NCI-H1930 (cell line): ENCODE data around the gene OR4B1.
"Not testable (repeated sequence)": the region's sequence is repeated elsewhere in the genome, so short reads cannot be mapped to it uniquely, and the experiment has no call there.

Source experiments
- DNase-seq, 2 experiments: peaks; one replicate each; lab custom pipeline; 2025; lab: John Stamatoyannopoulos, UW

The OR4B1 gene, protein sequence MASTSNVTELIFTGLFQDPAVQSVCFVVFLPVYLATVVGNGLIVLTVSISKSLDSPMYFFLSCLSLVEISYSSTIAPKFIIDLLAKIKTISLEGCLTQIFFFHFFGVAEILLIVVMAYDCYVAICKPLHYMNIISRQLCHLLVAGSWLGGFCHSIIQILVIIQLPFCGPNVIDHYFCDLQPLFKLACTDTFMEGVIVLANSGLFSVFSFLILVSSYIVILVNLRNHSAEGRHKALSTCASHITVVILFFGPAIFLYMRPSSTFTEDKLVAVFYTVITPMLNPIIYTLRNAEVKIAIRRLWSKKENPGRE

DNA sequence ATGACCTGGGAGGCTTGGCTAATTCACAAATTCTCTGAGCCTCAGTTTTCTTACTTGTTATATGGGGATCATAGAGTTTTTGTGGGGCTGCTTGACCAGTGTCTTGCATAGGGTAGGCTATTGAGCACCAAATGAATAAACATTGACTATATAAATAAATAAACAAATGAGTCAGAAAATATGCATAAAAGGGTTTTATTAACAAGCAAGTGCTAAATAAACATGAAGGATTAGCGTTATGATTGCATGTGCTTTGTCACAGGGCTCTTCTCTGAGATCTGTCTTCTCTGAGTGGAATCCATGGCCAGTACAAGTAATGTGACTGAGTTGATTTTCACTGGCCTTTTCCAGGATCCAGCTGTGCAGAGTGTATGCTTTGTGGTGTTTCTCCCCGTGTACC is at the start of gene OR4B1:
Gene OR4B1, plus strand, starts transcription at position 301 of the 400 bp plus-strand sequence. Its CDS starts 0 bp downstream, at position 301.
- DNase-seq: no peak

GRCh38 chr11:48167380-48167779 is 49.2 kb upstream of the OR4B1 start:
- no peak for DNase-seq

- no peak for DNase-seq
Observed at GRCh38 chr11:48168815-48169214, 47.8 kb upstream of the OR4B1 start.

- DNase-seq: no peak
Observed at GRCh38 chr11:48169259-48169658, 47.4 kb upstream of the OR4B1 start.

GRCh38 chr11:48169717-48170116 is 46.9 kb upstream of the OR4B1 start:
- no peak for DNase-seq

GRCh38 chr11:48170241-48171233 is 46.1 kb upstream of the OR4B1 start:
- DNase-seq: no peak

- peak; percentile 41 to 68 for DNase-seq
Observed at GRCh38 chr11:48172818-48173609, 43.6 kb upstream of the OR4B1 start.

DNA sequence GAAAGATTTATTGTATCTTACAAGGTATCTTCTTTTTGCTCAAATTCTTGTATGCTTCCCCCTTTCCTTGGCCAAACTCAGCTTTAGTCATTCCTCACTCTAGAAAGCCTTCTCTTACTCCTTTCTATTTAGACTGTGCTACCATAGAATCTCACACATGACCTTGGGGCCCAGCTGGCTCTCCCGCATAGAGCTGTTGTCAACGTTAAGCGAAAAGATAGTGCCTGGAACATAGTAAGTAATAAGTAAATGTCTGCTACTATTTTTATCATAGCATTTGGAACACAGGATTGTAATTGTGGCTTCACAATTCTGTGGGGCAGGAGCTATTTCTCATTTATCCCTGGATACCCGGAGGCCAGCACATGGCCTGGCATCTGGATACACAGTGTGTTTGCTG is 38.9 kb upstream of the OR4B1 start:
- DNase-seq: no peak

DNA sequence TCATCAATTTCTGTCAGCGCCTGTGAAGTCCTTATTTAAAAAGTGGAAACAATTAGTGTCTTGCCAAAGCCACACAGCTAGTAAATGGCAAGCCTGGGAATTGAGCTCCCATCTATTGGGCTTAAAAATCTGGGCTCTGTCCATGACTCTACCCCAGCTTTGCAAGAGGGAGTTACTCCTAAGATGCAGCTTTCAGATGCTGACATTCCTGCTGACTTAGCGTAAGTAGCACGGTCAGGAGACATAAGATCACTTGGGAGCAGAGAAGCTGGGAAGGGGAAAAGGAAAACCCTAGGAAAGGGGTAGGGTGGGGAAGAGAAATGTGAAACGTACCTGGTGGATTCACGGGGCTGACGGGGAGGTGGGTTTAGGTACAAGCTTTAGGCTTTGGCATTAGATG is 36.0 kb upstream of the OR4B1 start:
- DNase-seq: no peak

DNA sequence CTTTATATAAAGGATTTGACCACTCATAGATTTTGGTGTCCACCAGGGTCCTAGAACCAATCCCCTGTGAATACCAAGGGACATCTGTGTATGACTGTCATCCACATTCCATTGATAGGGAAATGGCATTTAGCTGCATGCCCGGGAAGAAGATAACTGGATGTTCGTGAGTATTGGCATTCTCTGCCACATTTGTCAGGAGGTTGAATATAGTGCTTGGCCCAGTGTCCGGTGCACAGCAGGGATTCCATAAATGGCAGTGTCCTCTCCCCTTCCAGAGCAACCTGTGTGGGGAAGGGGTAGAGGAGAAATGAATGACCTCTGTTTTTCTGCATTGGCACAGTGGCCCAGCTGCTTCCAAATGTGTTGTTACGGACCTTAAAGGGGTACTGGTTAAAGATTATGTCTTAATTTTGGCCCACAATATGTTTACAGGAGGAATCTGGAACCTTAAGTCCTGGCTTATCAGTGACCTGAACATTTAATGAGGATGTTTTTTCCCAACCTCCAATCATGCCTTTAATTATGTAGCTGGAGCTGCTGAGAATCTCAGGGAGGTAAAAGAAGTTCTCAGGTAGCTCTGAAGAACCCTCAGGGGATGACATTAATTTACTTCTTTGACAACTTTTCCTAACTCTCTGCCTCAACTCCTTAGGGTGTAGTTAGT is 33.6 kb upstream of the OR4B1 start:
- DNase-seq: no peak

- no peak for DNase-seq
Observed at GRCh38 chr11:48184452-48184851, 32.2 kb upstream of the OR4B1 start.

DNA sequence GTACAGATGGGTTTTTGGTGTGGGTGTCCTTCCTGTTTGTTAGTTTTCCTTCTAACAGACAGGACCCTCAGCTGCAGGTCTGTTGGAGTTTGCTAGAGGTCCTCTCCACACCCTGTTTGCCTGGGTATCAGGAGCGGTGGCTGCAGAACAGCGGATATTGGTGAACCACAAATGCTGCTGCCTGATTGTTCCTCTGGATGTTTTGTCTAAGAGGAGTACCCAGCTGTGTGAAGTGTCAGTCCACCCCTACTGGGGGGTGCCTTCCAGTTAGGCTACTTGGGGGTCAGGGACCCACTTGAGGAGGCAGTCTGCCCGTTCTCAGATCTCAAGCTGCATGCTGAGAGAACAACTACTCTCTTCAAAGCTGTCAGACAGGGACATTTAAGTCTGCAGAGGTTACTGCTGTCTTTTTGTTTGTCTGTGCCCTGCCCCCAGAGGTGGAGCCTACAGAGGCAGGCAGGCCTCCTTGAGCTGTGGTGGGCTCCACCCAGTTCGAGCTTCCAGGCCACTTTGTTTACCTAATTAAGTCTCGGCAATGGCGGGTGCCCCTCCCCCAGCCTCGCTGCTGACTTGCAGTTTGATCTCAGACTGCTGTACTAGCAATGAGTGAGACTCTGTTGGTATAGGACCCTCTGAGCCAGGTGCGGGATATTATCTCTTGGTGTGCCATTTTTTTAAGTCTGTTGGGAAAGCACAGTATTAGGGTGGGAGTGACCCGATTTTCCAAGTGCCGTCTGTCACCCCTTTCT is 25.5 kb upstream of the OR4B1 start:
- not testable (repeated sequence) for DNase-seq

- no peak for DNase-seq
Observed at GRCh38 chr11:48193876-48194275, 22.7 kb upstream of the OR4B1 start.

- DNase-seq: no peak
Observed at GRCh38 chr11:48207881-48208280, 8.7 kb upstream of the OR4B1 start.

DNA sequence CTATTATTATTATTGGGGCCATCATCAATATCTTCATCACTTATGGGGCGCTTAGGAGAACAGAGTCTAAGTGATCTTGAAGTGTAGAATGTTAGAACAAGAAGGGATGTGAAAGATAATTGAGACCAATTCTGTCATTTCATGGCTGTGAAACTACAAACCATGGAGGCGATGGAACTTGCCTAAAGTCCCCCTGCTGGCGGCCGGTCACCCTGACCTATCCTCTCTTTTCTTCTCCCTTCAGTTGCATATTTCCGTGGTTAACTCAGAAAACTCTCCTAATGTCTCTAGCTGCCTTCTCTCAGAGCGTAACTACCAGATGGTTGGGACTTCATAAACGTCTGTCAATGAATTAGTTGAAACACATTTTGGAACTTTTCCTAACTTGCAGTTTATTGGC is 6.6 kb upstream of the OR4B1 start:
- DNase-seq: no peak

- DNase-seq: no peak
Observed at GRCh38 chr11:48228761-48229160, 12.2 kb downstream of the OR4B1 start.

DNA sequence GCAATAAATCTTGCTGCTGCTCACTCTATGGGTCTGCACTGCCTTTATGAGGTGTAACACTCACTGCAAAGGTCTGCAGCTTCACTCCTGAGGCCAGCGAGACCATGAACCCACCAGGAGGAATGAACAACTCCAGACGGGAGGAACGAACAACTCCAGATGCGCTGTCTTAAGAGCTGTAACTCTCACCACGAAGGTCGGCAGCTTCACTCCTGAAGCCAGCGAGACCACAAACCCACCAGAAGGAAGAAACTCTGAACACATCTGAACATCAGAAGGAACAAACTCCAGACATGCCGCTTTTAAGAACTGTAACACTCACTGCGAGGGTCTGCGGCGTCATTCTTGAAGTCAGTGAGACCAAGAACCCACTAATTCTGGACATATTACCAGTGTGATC is 13.4 kb downstream of the OR4B1 start:
- DNase-seq: not testable (repeated sequence)

- DNase-seq: no peak
Observed at GRCh38 chr11:48237727-48238126, 21.1 kb downstream of the OR4B1 start.

GRCh38 chr11:48242501-48242900 is 25.9 kb downstream of the OR4B1 start:
- no peak for DNase-seq

GRCh38 chr11:48244804-48245203 is 28.2 kb downstream of the OR4B1 start, which contains the start of gene OR4X2:
Gene OR4X2, plus strand, starts transcription at chr11:48245104. Its CDS starts 0 bp downstream, at chr11:48245104.
- no peak for DNase-seq

DNA sequence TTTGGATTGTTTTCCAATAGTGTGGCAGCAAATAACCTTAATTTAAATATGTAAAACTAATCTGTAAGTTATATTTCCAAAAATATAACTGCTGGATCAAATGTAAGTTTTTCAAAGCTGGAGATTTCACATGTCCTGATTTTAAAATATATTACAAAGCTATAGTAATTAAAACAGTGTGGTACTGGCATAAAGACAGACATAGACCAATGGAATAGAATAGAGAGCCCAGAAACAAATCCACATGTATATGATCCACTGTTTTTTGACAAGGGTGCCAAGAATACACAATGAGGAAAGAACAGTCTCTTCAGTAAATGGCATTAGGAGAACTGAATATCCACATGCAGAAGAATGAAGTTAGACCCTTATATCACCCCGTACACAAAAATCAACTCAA is 32.3 kb downstream of the OR4B1 start:
- DNase-seq: no peak
